Coronary artery (tissue), 2 donors: ENCODE data around the gene SLC9A8.

ENCODE experiments used
- DNase-seq: peaks from one replicate; pipeline ENCODE4 v3.0.0-alpha.2; 2017; ENCODE audit warnings: low spot score
- H3K27ac ChIP-seq, 2 donors: fragments of 200-600 bp; sonication (generic); one replicate each; pipeline ENCODE4 v1.5.1; 2016 to 2019
- H3K4me3 ChIP-seq: fragments of 200-600 bp; sonication (generic); 2 replicates; pipeline ENCODE4 v1.5.1; 2016; ENCODE audit warnings: mild to moderate bottlenecking, moderate library complexity
- TF ChIP-seq, protein P1 (sequence below): fragments of 200-600 bp; sonication (generic); IDR thresholded peaks from one replicate; pipeline ENCODE4 v1.5.1; 2019; ENCODE audit warnings: antibody characterized with exemption

The SLC9A8 gene

DNA sequence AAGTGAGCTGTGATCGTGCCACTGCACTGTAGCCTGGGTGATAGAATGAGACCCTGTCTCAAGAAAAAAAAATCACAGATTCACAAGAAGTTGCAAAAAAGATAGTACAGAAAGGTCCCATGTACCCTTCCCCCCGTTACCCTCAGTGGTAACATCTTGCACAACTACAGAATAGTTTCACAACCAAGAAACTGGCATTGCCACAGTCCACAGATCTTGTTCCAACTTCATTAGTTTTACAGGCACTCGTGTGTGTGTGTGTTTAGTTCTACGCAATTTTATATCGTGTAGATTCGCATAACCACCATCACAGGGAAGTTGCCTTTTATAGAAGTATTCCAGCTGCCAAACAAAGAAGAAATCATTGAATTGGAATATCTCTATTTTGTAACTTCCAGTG is 83.6 kb downstream of the SLC9A8 start:
- Histone ChIP-seq H3K4me3 (no peak overlapping the region), H3K27ac (no peak overlapping the region)
- DNase-seq: no peak
- TF ChIP-seq, protein P1, sequence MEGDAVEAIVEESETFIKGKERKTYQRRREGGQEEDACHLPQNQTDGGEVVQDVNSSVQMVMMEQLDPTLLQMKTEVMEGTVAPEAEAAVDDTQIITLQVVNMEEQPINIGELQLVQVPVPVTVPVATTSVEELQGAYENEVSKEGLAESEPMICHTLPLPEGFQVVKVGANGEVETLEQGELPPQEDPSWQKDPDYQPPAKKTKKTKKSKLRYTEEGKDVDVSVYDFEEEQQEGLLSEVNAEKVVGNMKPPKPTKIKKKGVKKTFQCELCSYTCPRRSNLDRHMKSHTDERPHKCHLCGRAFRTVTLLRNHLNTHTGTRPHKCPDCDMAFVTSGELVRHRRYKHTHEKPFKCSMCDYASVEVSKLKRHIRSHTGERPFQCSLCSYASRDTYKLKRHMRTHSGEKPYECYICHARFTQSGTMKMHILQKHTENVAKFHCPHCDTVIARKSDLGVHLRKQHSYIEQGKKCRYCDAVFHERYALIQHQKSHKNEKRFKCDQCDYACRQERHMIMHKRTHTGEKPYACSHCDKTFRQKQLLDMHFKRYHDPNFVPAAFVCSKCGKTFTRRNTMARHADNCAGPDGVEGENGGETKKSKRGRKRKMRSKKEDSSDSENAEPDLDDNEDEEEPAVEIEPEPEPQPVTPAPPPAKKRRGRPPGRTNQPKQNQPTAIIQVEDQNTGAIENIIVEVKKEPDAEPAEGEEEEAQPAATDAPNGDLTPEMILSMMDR: no peak

DNA sequence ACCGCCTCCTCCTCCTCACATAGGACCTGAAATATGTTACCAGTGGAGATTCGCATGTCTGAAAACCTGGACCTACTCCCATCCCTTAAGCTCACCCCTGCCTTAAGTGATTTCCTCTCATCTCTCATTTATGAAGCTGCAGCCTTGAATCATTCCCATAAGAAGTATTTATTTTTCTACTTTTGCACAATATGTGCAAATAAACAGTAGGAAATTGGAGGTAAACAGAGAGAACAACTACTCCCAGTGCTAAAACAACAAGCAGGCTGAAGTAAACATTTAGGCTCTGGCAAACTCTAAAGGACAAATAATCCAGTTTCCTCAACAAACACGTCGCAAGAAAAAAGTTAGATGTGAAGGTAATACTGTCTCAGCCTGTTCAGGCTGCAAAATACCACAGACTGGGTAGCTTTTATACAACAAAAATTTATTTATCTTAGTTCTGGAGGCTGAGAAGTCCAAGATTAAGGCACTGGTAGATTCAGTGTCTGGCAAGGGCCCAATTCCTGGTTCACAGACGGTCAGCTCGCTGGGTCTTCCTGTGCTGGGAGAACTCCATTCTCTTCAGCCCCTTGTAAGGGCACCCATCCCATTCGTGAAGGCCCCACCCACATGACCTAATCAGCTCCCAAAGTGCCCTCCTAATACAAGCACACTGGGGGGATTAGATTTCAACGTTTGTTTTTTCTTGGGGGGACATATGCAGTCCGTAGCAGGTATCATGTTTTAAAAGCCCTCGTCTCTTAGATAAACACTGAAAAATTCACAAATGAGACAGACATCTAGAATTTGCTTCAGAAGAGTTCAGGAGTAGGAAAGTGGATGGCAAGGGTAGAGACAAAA is 87.1 kb downstream of the SLC9A8 start:
- DNase-seq: no peak
- no peak overlapping the region for H3K4me3 ChIP-seq
- no peak overlapping the region for H3K27ac ChIP-seq
- TF ChIP-seq, protein P1: no peak

DNA sequence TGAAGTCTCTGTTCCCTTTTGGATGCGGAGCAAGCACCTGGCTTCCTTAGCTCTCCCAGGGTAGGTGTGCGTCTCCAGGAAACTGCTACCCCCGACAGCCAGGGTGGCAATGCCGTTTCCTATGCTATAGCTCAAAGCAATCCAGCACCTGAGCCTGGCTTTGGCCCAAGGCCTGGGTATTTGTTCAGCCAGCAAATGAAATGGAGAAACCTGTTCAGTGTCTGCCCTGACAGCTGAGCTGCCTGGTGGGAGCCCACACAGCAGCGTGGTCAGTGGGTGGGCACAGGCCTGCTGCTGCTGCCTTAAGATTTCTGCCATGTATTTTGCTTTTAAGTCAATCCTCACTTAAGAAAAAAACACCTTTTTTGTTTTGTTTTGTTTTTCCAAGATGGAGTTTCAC is 89.0 kb downstream of the SLC9A8 start:
- TF ChIP-seq, protein P1: no peak
- no peak overlapping the region for H3K27ac ChIP-seq
- no peak overlapping the region for H3K4me3 ChIP-seq
- DNase-seq: no peak

DNA sequence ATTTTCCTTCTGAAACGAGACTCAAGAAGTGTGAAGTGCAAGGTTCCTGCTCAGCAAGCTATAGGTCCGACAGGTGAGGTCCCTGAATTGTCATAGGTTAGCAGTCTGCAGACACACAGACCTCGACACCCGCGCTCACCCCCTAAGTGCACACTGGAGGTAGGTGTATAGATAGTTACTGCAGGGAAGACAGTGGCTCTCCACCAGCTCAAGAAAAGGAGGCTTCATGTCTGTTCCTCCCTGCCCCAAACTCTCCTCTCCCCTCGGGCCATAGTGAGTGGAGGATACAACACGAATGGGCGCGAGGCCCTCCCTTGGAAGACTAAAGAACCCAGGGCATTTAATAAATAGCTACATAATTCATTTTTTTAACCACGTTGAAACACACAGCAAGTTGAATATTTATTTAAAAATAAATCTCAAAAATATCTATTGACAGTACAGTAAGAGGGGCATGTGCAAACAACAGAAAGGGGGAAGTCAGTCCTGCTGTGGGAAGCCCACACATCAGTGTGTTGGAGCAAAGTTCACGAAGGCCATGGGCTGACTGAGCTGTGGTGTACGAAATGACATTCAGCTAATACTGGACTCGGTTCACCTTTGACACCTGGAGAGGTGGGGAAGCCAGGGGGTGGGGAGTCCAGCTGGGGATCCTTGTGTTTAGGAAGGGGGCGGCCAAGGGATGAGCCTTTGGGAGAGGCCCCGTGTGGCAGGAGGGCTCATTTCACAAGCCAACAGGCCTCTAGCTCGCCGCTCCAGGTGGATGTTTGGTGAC is 92.0 kb downstream of the SLC9A8 start:
- no peak for DNase-seq
- TF ChIP-seq, protein P1: no peak
- Histone ChIP-seq H3K27ac (no peak overlapping the region), H3K4me3 (no peak overlapping the region)

DNA sequence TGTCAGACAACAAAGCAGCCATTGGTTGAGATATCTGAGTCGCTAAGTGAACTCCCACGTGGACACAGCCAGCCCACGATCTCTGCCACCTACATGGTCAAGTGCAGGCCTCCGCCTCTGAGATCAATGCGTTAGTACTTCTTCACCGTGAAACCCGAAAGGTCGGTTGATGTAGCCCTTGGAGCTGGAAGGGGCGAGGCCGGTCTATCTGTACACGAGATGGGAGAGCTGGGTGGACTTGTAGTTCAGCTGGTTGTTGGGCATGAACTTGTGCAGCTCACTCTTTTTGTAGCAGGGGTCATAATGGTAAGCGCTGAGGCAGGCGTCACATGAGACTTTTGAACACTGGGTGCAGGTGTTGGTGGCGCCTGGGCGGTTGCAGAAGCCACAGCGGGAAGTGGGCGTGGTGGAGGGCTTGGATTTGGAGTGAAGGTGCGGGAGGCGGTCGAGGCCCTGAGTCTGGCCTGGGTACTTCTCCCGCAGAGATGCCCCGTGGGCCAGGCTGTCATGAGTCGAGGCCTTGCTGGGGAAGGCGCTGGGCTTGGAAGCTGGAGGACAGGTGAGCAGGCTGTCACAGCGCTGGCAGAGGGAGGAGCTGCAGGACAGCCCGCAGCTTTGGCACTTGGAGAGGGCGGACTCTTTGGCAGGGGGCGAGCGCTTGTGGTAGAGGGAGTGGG is 92.9 kb downstream of the SLC9A8 start:
- Histone ChIP-seq H3K27ac (no peak overlapping the region), H3K4me3 (no peak overlapping the region)
- TF ChIP-seq, protein P1: no peak
- no peak for DNase-seq

DNA sequence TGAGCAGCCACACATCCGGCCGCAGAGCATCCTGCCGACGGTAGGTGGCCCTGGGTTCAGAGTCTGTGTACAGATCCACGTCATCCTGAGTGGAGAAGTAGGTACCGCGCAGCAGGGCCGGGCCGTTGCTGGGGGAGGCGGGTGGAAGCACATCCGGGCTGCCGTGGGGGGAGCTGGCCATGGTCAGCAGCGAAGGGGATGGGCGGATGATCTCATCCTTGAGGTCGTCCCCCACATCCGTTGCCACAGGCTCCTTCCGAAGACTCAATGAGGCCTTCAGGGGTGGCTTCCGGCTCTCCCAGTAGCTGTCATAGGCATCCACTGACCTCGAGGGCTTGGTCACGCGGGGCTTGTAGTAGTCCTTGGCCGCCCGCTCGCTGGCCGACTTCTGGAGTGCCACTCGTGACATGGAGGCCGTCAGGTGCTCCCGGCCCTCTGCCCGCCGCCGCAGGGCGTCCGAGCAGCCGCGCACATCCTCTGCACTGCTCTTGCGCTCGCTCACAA is 93.5 kb downstream of the SLC9A8 start:
- TF ChIP-seq, protein P1: no peak
- no peak for DNase-seq
- no peak overlapping the region for H3K27ac ChIP-seq
- H3K4me3 ChIP-seq: no peak overlapping the region
